DND-41 (cell line): ENCODE measurements around the gene COL4A1.

Experiments
- ATAC-seq: fragments of 200-7000 bp; cut with Tn5 transposase; 3 replicates; pipeline ENCODE4 v1.9.1; 2021; ENCODE audit warnings: low read depth; ENCODE audit not compliant: insufficient read depth
- DNase-seq: peaks from one replicate; pipeline ENCODE4 v3.0.0-alpha.2; 2020
- H2AFZ ChIP-seq: 2 replicates; pipeline ENCODE4 v1.6.0; 2012; ENCODE audit warnings: low read depth, low read length
- H3K27ac ChIP-seq: 2 replicates; pipeline ENCODE4 v1.5.1; 2012; ENCODE audit warnings: low read length, inconsistent platforms
- H3K27me3 ChIP-seq: fragments of 200-600 bp; sonication (generic); 2 replicates; pipeline ENCODE4 v1.6.0; 2012; ENCODE audit warnings: low read length, mild to moderate bottlenecking, inconsistent platforms; ENCODE audit not compliant: insufficient read depth, poor library complexity
- H3K36me3 ChIP-seq: 2 replicates; pipeline ENCODE4 v1.5.1; 2012; ENCODE audit warnings: low read length, inconsistent platforms; ENCODE audit not compliant: insufficient read depth
- H3K4me1 ChIP-seq: 2 replicates; pipeline ENCODE4 v1.5.1; 2012; ENCODE audit warnings: mild to moderate bottlenecking, low read length; ENCODE audit not compliant: insufficient read depth
- H3K4me2 ChIP-seq: 2 replicates; pipeline ENCODE4 v1.6.0; 2012; ENCODE audit warnings: mild to moderate bottlenecking, moderate library complexity, low read length, inconsistent platforms; ENCODE audit not compliant: insufficient read depth
- H3K4me3 ChIP-seq, 2 experiments: fragments of 200-600 bp in 1 of 2; shearing (Covaris generic) in 1 of 2; 2 replicates each; pipeline ENCODE4 v1.5.1; 2012 to 2016; ENCODE audit warnings: inconsistent platforms in 2 of 2, low read length in 2 of 2, mild to moderate bottlenecking in 2 of 2, low read depth in 1 of 2, moderate library complexity in 1 of 2
- H3K79me2 ChIP-seq: 2 replicates; pipeline ENCODE4 v1.6.0; 2012; ENCODE audit warnings: low read length, inconsistent platforms; ENCODE audit not compliant: insufficient read depth
- H3K9ac ChIP-seq: 2 replicates; pipeline ENCODE4 v1.6.0; 2012; ENCODE audit warnings: low read depth, mild to moderate bottlenecking, inconsistent platforms, low read length, moderate library complexity
- H3K9me3 ChIP-seq: 2 replicates; pipeline ENCODE4 v1.5.1; 2012; ENCODE audit warnings: low read length, moderate library complexity, mild to moderate bottlenecking, inconsistent platforms; ENCODE audit not compliant: insufficient read depth, severe bottlenecking
- H4K20me1 ChIP-seq: 2 replicates; pipeline ENCODE4 v1.6.0; 2012; ENCODE audit warnings: low read length; ENCODE audit not compliant: insufficient read depth
- EZH2 ChIP-seq: IDR thresholded peaks from 3 replicates; pipeline ENCODE4 v1.6.1; 2012; ENCODE audit warnings: borderline replicate concordance, low read depth, mild to moderate bottlenecking, moderate library complexity, low read length, inconsistent platforms; ENCODE audit not compliant: severe bottlenecking
- TF ChIP-seq, protein P1 (sequence below): IDR thresholded peaks from 2 replicates; pipeline ENCODE4 v1.5.1; 2012; ENCODE audit warnings: borderline replicate concordance, low read length, moderate library complexity, mild to moderate bottlenecking; ENCODE audit not compliant: poor library complexity, severe bottlenecking; ENCODE audit errors: extremely low read depth

The COL4A1 gene

GRCh38 chr13:110259651-110260050 is 47.3 kb downstream of the COL4A1 start:
- no peak overlapping the region for H2AFZ ChIP-seq

GRCh38 chr13:110258876-110259631 is 47.9 kb downstream of the COL4A1 start:
- Histone ChIP-seq H3K4me2 (no peak overlapping the region), H3K36me3 (no peaks in the 10 kb centered on the region), H3K79me2 (no peaks in the 10 kb centered on the region), H3K27me3 (peaks cover 21% of the 10 kb centered on the region), H3K4me1 (no peaks in the 10 kb centered on the region), H3K9ac (no peak overlapping the region), H3K9me3 (no peaks in the 10 kb centered on the region), H4K20me1 (peaks cover 5% of the 10 kb centered on the region; the same call in 1 of the 2 replicates), H2AFZ (no peak overlapping the region), H3K27ac (no peak overlapping the region), H3K4me3 (no peak overlapping the region)
- DNase-seq (no peak), ATAC-seq (no peak)
- no peak for TF ChIP-seq EZH2
- TF ChIP-seq, protein P1, sequence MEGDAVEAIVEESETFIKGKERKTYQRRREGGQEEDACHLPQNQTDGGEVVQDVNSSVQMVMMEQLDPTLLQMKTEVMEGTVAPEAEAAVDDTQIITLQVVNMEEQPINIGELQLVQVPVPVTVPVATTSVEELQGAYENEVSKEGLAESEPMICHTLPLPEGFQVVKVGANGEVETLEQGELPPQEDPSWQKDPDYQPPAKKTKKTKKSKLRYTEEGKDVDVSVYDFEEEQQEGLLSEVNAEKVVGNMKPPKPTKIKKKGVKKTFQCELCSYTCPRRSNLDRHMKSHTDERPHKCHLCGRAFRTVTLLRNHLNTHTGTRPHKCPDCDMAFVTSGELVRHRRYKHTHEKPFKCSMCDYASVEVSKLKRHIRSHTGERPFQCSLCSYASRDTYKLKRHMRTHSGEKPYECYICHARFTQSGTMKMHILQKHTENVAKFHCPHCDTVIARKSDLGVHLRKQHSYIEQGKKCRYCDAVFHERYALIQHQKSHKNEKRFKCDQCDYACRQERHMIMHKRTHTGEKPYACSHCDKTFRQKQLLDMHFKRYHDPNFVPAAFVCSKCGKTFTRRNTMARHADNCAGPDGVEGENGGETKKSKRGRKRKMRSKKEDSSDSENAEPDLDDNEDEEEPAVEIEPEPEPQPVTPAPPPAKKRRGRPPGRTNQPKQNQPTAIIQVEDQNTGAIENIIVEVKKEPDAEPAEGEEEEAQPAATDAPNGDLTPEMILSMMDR, result no peak

More at GRCh38 chr13:110259651-110260050, 47.3 kb downstream of the COL4A1 start:
- DNase-seq (no peak), ATAC-seq (no peak)
- Histone ChIP-seq H3K27ac (no peak overlapping the region), H3K36me3 (no peaks in the 10 kb centered on the region), H3K9ac (no peak overlapping the region), H3K4me1 (no peaks in the 10 kb centered on the region), H3K79me2 (no peaks in the 10 kb centered on the region), H3K4me3 (no peak overlapping the region), H4K20me1 (peaks cover 5% of the 10 kb centered on the region; the same call in 1 of the 2 replicates), H3K4me2 (no peak overlapping the region), H3K27me3 (peaks cover 24% of the 10 kb centered on the region), H3K9me3 (no peaks in the 10 kb centered on the region)
- TF ChIP-seq, protein P1, result no peak
- TF ChIP-seq EZH2, result no peak

DNA sequence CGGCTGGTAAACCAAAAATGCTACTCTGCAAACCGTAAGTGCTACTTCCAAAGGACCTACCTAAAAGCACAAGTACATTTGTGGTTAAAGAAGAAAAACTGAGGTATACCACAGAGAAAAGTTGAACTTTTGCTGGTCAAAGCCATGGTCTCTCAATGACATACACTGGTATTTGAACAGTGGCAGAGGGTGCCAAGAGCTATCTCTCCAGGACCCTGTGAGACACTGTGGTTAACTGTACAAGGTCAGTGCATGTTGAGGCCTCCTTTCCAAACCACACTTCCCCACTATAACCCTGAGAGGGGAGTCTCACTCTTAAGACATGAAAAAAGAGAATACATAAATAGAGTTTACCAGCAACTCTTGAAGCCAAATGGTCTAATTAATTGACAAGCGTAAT is 49.5 kb downstream of the COL4A1 start:
- TF ChIP-seq, protein P1, result no peak
- TF ChIP-seq EZH2, result no peak

More for the DNA sequence above, 49.5 kb downstream of the COL4A1 start:
- no peaks in the 10 kb centered on the region for H3K36me3 ChIP-seq
- H3K27ac ChIP-seq, result no peak overlapping the region
- H4K20me1 ChIP-seq, result peaks cover 5% of the 10 kb centered on the region; the same call in 1 of the 2 replicates
- ATAC-seq (no peak), DNase-seq (no peak)
- H3K4me1 ChIP-seq, result no peaks in the 10 kb centered on the region
- no peak overlapping the region for H3K9ac ChIP-seq
- peaks cover 7% of the 10 kb centered on the region for H3K27me3 ChIP-seq
- no peak overlapping the region for H2AFZ ChIP-seq
- H3K4me2 ChIP-seq, result no peak overlapping the region
- H3K4me3 ChIP-seq, result no peak overlapping the region
- no peaks in the 10 kb centered on the region for H3K9me3 ChIP-seq
- no peaks in the 10 kb centered on the region for H3K79me2 ChIP-seq
